Stimulated activated CD8-positive, alpha-beta memory T cell treated with anti-CD3 and anti-CD28 coated beads, Interleukin-12 subunit alpha, Interleukin-12 subunit beta, amount 100 ng/mL, for 4 hours (primary cell): ENCODE measurements around the gene KCNIP1.

Experiments
- DNase-seq: peaks from one replicate; pipeline ENCODE4 v3.0.0-alpha.2; 2020; ENCODE audit warnings: low read depth

The KCNIP1 gene

DNA sequence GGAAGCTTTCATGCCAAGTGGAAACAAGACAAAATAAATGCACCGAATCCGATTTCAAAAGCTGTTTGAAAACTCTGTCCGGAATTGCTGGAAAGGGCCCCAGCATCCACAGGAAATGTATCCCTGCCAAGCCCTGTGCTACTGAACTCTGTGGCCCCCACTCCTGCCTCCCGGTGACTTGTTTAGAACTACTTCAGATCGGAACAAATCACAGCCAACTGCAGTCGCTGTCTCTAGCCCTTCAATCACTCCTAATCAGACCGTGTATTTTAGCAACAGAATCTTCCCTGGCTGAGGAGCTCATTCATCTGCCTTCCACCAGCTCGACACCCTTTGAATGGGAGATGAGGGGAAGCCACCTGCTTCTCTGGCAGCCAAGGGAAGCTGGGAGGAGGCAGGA, 94.1 kb downstream of the KCNIP1 start:
- no peak for DNase-seq

DNA sequence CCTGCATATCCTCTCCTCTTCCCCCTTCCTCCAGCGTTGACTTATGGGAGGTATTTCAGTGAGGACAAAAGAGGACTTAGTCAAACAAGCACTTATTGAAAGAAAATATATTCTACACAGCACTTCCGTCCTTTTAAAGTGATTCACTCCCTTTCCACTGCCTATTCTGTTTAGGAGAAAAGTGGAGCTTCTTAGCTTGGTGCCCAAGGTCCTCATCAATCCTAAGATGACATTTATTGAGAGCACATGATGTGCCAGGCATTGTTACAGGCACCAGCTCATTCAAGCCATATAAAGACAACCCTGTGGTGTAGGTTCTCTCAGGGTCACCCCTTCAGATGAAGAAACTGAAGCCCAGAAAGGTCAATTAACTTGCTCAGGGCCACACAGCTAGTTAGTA, 95.9 kb downstream of the KCNIP1 start:
- DNase-seq: no peak

- no peak for DNase-seq
Observed at GRCh38 chr5:170601619-170602018, 97.8 kb downstream of the KCNIP1 start.

DNA sequence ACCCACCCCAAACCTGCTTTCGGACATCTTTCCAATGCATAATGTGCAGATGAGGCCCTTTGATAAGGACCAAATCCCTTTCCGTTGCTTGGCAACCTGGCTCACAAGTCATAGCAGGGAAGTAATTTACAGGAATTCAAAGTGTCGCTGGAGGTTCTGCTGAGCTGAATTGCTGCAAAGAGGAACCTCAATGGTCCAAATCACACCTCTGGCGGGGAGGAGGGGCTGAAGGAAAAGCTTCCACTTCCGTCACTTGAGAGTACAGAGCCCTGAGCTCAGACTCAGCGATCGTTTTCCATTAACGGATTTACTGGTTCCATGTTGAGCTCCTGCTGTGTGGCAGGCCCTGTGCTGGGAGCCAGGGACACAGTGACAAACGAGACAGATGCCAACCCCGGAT, 99.3 kb downstream of the KCNIP1 start:
- DNase-seq: no peak

GRCh38 chr5:170603578-170604565, 100.1 kb downstream of the KCNIP1 start:
- DNase-seq: no peak

- no peak for DNase-seq
Observed at GRCh38 chr5:170606941-170607340, 103.1 kb downstream of the KCNIP1 start.

GRCh38 chr5:170611449-170612090, 107.8 kb downstream of the KCNIP1 start:
- DNase-seq: no peak

DNA sequence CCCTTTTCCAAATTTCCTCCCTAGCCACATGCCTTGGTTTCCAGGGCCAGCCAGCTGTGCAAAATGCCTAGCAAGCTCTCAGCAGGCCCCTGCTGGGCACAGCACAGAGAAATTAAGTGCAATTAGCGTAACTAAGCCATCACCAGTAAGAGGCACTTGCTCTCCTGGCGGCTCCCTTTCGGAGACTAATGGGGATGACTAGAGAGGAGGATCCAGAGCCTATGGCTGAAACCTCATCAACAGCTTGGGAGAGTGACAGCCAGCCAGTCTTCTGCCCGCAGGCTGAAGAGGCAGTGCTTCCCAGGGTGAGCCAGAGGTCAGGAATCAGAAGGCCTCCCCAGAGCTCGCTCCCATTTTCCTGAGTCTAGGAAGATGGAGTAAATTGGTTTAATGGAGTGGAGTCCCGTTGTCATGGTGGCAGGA, 108.4 kb downstream of the KCNIP1 start:
- no peak for DNase-seq

DNA sequence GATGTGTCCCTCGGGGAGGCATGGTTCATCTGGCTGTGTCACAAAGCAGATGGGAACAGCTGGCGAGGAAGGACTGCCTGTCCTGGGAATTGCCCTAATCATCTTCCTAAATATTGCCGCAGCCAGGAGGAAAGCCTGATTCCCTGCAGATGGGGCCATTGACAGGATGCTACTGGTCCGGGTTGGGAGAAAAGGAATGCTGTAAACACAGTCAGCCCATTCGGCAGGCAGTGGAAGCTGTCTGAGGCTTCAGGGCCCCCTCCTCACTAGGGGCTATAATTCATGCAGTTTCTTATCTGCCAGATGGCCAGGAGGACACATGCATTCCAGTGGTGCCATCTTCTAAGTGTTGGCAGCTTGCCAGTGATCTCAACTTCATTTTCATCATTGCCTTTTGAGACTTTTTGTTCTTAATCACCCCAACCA, 110.3 kb downstream of the KCNIP1 start:
- DNase-seq: no peak

GRCh38 chr5:170614720-170615119, 110.9 kb downstream of the KCNIP1 start:
- no peak for DNase-seq

GRCh38 chr5:170617533-170618490, 114.0 kb downstream of the KCNIP1 start:
- no peak for DNase-seq

DNA sequence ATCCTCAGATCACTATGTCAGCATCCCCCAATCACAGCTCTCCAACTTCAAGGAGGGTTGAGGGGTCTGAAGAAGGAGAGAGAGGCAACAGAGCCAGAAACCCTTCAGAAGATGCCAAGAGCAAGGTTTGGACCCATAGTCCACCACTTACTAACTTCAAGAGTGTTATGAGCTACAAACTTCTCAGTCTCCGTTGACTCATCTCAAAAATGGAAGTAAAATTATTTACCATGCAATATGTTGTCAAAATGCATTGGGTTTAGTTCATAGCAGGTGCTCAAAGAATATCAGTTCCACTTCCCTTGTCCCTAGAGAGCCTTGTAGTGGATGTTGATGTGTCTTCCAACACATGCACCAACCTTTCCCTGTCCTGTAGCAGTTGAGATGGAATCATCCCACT, 116.0 kb downstream of the KCNIP1 start:
- DNase-seq: no peak

- DNase-seq: no peak
Observed at GRCh38 chr5:170622933-170623332, 119.1 kb downstream of the KCNIP1 start.

GRCh38 chr5:170623576-170624181, 119.9 kb downstream of the KCNIP1 start:
- no peak for DNase-seq

GRCh38 chr5:170625221-170626165, 121.7 kb downstream of the KCNIP1 start:
- no peak for DNase-seq

- DNase-seq: no peak
Observed at GRCh38 chr5:170626507-170627150, 122.8 kb downstream of the KCNIP1 start.

DNA sequence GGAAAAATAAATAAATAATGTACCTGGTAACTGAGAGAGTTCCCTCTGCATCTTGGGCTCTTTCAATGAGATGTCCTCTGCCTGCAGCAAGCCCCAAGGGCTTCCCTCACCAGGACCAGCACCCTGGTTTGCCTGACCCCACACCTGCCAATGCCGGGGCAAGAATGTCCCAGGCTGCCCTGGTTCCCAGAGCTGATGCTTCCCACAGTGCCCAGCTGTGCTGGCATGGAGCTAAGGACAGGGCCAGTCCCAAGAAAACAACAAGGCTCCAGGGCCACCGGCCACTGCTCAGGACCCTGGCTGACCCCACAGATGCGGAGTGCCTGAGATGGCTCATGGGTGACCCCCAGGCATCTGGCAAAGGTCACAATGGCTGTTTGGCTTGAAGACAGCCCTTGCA, 123.5 kb downstream of the KCNIP1 start:
- no peak for DNase-seq

DNA sequence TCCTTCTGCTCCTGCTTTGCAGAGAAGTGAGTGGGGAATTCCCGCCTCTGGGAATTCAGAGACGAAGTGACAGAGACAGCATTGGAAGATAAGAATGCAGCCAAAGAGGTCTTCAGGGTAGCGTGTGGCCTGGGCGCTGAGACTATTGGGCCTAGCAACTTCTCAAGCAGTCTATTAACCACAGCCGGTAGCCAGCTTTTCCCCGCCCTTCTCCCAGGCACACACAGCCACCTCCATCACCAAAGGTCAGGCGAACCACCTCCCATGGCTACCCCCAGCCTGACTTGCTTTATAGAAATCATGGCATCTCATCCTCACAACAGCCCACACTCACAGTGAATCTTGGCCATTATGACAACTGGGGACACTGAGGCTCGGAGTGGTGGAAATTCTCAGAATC, 124.2 kb downstream of the KCNIP1 start:
- no peak for DNase-seq

GRCh38 chr5:170628691-170629565, 125.1 kb downstream of the KCNIP1 start:
- DNase-seq: no peak
